PC-3 (cell line): ENCODE data around the gene PPEF2.

Experiments used
- CTCF ChIP-seq: fragments of 300-600 bp; sonication (generic); conservative IDR thresholded peaks from 2 replicates; pipeline ENCODE4 v1.5.1; 2017; ENCODE audit warnings: antibody characterized with exemption, low read depth, mild to moderate bottlenecking, low read length
- EZH2phosphoT487 ChIP-seq: fragments of 300-600 bp; sonication (generic); IDR thresholded peaks from 2 replicates; pipeline ENCODE4 v1.6.1; 2018; ENCODE audit warnings: mild to moderate bottlenecking, antibody characterized with exemption, low read length, borderline replicate concordance

GRCh38 chr4:75902352-75902751 is at the start of gene PPEF2:
- no peak for TF ChIP-seq EZH2phosphoT487
- TF ChIP-seq CTCF: no peak
